ENCODE results near the gene NUDCD3.

The NUDCD3 gene

GRCh38 chr7:44490351-44491200 is at the start of gene NUDCD3:
Gene NUDCD3 (minus strand): TSS chr7:44490658. CDS start chr7:44490600, 58 bp downstream.
- peak; percentile 71 to 91 for DNase-seq

- DNase-seq, result no peak
These were observed 49.4 kb upstream of the NUDCD3 start for GRCh38 chr7:44539669-44540506.

- DNase-seq, result no peak
These were observed 48.6 kb upstream of the NUDCD3 start for GRCh38 chr7:44538798-44539668.

GRCh38 chr7:44538093-44538797 is 47.8 kb upstream of the NUDCD3 start:
- DNase-seq, result no peak

- no peak for DNase-seq
These were observed 47.0 kb upstream of the NUDCD3 start for GRCh38 chr7:44537442-44537841.

- DNase-seq, result no peak
These were observed 45.6 kb upstream of the NUDCD3 start for GRCh38 chr7:44536090-44536489.

- no peak for DNase-seq
These were observed 45.0 kb upstream of the NUDCD3 start for GRCh38 chr7:44535348-44536064.

GRCh38 chr7:44534501-44534900 is 44.0 kb upstream of the NUDCD3 start:
- peak in 1 of 2 experiments; percentile 9 for DNase-seq

GRCh38 chr7:44534087-44534486 is 43.6 kb upstream of the NUDCD3 start:
- DNase-seq, result no peak

- DNase-seq, result no peak
These were observed 43.0 kb upstream of the NUDCD3 start for GRCh38 chr7:44533301-44534055.

- DNase-seq, result no peak
These were observed 41.2 kb upstream of the NUDCD3 start for GRCh38 chr7:44531421-44532380.

- no peak for DNase-seq
These were observed 40.5 kb upstream of the NUDCD3 start for GRCh38 chr7:44530990-44531389.

- DNase-seq, result no peak
These were observed 34.4 kb upstream of the NUDCD3 start for GRCh38 chr7:44524811-44525388.

GRCh38 chr7:44522315-44522714 is 31.9 kb upstream of the NUDCD3 start:
- no peak for DNase-seq

- no peak for DNase-seq
These were observed 31.1 kb upstream of the NUDCD3 start for GRCh38 chr7:44521347-44522095.

GRCh38 chr7:44520574-44520973 is 30.1 kb upstream of the NUDCD3 start:
- DNase-seq, result no peak

- no peak for DNase-seq
These were observed 29.1 kb upstream of the NUDCD3 start for GRCh38 chr7:44519546-44519945.

GRCh38 chr7:44518761-44519160 is 28.3 kb upstream of the NUDCD3 start:
- DNase-seq, result no peak

All from NCI-H187 (cell line).